ENCODE data around the gene ABCD1.

DNA sequence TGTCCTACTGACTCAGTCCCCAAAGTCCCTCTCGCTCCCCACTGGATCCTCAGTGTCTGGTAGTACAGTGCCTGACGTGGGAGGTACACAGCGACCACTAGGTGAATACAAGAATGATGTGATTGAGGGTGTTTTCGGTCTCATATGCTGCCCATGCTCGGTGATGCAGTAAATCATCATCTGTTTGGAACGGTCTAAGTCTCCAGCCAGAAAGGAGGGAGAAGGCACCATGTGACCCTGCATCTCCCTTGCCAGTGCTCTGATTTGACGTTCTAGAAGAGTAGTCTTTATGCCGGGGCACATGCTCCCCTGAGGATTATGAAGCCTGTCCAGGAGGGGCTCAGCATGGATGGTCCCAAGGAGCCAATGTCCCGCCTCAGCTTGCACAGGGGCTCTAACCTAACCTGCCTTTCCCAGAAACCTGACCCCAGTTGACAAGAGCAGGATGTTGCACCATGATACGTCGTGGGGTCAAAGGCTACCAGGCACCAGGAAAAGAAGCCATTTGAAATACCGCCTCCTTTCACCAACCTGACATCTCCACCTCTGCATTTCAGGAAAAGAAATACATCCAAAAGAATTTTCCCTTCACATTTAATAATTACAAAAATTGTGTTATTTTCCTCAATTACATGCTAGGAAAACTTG is 25.6 kb downstream of the ABCD1 start:
- no peak for TF ChIP-seq POLR2AphosphoS5 (IDR thresholded peaks at IDR 0.05; ENCODE audit: low read depth, low read length)
- no peak for TF ChIP-seq TAF1 (IDR thresholded peaks at IDR 0.05; ENCODE audit: borderline replicate concordance, low read depth, low read length)
